Epithelial cell of esophagus (primary cell): Measurements from ENCODE around the gene STK16.

Source experiments
- DNase-seq: peaks from one replicate; pipeline ENCODE4 v3.0.0; 2010; ENCODE audit warnings: low read depth
- H3K4me3 ChIP-seq: 2 replicates; pipeline ENCODE4 v1.5.1; 2011; ENCODE audit warnings: mild to moderate bottlenecking, low read length, control low read depth
- CTCF ChIP-seq: IDR thresholded peaks from 2 replicates; pipeline ENCODE4 v1.5.1; 2011; ENCODE audit warnings: low read depth, mild to moderate bottlenecking, low read length, control low read depth, inconsistent platforms; ENCODE audit not compliant: insufficient read depth; ENCODE audit errors: missing control alignments

STK16 gene

DNA sequence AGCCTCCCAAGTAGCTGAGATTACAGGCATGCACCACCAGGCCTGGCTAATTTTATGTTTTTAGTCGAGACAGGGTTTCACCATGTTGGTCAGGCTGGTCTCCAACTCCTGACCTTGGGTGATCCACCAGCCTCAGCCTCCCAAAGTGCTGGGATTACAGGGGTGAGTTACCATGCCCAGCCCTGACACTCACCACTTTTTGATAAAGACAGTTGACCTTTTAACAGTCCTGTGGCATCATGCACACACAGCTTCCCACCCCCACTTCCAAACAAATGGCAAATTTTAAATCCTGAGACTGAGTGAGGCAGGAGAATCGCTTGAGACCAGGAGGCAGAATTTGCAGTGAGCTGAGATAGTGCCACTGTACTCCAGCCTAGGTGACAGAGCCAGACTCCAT, 27.7 kb downstream of the STK16 start:
- no peak for DNase-seq
- TF ChIP-seq CTCF = no peak

DNA sequence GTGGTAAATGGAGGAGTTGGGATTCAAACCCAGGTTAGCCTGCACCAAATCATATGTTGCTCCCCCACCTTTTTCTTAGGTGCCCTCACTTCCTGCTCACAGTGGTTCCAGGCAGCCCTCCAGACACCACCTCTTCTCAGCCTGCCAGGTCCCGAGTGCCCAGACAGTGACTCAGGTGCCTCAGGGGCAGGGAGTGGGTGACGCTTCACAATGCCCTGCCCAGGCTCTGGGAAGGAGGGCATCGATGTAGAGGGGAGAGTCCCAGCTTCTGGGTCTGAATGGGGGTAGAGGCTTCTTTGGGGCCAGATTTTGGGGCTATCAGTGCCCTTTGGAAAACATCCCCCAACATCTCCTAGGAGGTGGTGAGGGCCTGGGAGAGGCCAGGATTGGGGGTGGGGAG, 28.7 kb downstream of the STK16 start:
- no peak for TF ChIP-seq CTCF
- no peak overlapping the region for H3K4me3 ChIP-seq
- DNase-seq = peak; percentile 99

More for the DNA sequence above, 27.7 kb downstream of the STK16 start:
- no peak overlapping the region for H3K4me3 ChIP-seq

DNA sequence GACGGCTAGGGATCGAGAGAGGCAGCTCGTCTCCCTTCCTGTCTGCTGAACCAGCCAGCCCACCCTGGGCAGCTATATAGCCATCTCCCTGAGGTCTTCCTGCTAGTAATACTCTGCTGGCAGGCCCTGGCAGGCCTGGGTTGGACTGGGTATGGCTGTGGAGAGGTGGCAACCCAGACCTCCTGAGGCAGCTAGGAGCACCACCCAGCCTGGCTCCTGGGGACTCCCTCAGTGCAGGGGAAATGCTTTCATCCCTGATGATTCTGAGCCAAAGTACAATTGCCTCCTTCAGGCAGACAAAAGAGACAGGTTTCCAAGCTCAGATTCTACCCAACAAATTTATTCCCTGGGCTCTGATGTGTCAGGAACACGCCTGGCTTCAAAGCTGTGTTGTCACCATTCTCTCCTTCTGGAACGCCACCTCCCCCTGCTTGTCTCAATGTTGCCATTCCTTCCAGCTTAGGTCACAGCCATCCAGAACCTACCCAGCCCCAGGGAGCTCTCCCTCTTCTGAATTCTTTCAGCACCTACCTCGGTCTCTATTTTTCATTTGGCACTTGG, 29.2 kb downstream of the STK16 start:
- H3K4me3 ChIP-seq = peak overlapping the region; percentile 10
- peak; percentile 9 for TF ChIP-seq CTCF
- DNase-seq = peak; percentile 97

GRCh38 chr2:219277703-219278654, 32.7 kb downstream of the STK16 start:
- peak; percentile 98 for TF ChIP-seq CTCF
- DNase-seq = peak; percentile 80
- H3K4me3 ChIP-seq = no peak overlapping the region

DNA sequence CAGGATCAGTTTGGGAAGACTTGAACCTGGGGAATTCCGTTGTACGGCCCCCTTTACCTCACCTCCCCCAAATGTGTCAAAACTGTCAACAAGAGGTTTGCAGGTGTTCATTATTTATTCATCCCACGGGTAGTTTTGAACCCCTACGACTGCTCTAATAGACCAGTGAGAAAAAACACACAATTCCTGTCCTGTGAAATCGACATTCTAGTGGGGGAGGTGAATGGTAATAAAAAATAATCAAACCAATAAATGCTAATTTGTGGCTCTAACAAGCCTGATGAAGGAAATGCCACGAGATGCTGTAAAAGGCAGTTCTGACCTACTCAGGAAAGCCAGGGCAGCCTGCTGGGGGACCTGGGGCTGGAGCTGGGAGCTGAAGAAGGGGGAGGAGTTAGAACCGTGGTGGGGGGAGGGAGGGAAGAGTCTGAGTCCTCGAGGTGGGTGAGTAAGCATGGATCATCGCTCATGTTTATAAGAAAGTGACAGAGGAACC, 33.4 kb downstream of the STK16 start:
- no peak for DNase-seq
- TF ChIP-seq CTCF = no peak
- H3K4me3 ChIP-seq = peak overlapping the region; percentile 21

- peak within 1 kb of the TSS; percentile 68 for H3K4me3 ChIP-seq
- peak; percentile 100 for DNase-seq
- no peak for TF ChIP-seq CTCF
Measured at GRCh38 chr2:219279151-219279915, 34.1 kb downstream of the STK16 start, which contains the start of gene DNAJB2. TSS of gene DNAJB2 (plus strand) at chr2:219279366. CDS start at chr2:219279834, 468 bp downstream.
